Astrocyte of the hippocampus (primary cell): ENCODE data around the gene UQCRHL.
"Not testable (repeated sequence)": the region's sequence is repeated elsewhere in the genome, so short reads cannot be mapped to it uniquely, and the experiment has no call there.

ENCODE experiments used
- DNase-seq: peaks from one replicate; pipeline ENCODE4 v3.0.0; 2011; ENCODE audit warnings: low read depth, low spot score

Gene UQCRHL

DNA sequence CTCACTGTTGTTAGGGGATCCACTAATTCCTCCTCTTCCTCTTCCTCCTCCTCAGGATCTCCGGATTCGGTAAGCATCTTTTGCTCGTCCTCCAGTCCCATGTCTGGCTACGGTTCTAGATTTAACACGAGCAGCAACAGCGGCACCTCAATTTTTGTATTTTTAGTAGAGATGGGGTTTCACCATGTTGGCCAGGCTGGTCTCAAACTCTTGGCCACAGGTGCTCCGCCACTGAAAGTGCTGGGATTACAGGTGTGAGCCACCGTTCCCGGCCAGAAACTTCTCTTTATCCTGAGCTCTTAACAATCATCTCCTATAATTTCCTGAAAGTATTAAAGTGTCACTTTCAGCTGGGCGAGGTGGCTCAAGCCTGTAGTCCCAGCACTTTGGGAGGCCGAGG, at the start of gene UQCRHL:
TSS of gene UQCRHL (minus strand) at position 101 of the 400 bp plus-strand sequence. CDS start at position 101, 0 bp downstream.
- DNase-seq: not testable (repeated sequence)

DNA sequence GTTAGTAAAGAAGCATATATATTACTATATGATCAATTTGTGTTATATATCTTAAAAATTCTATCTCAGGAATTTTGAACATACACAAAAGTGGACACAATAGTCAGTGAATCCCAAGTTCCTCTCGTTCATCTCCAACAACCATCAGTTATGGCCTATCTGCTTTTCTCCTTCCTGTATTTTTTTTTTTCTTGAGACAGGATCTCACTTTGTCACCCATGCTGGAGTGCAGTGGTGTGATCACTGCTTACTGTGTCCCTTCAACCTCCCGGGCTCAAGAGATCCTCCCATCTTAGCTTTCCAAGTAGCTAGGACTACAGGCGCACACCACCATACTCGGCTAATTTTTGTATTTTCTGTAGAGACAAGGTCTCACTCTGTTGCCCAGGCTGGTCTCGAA, 49.4 kb upstream of the UQCRHL start:
- no peak for DNase-seq

DNA sequence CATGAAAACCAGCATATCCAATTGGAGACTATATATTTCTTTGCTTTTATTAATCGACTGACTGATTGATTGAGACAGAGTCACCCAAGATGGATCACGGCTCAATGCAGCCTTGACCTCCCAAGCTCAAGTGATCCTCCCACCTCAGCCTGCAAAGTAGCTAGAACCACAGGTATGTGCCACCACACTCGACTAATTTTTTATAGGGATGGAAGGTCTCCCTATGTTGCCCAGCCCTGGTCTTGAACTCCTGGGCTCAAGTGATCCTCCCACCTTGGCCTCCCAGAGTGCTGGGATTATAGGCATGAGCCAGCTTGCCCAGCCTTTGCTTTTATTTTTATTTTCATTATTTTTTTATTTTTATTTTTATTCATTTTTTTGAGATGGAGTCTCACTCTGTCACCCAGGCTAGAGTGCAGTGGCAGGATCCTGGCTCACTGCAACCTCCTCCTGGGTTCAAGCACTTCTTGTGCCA, 45.4 kb upstream of the UQCRHL start:
- no peak for DNase-seq

DNA sequence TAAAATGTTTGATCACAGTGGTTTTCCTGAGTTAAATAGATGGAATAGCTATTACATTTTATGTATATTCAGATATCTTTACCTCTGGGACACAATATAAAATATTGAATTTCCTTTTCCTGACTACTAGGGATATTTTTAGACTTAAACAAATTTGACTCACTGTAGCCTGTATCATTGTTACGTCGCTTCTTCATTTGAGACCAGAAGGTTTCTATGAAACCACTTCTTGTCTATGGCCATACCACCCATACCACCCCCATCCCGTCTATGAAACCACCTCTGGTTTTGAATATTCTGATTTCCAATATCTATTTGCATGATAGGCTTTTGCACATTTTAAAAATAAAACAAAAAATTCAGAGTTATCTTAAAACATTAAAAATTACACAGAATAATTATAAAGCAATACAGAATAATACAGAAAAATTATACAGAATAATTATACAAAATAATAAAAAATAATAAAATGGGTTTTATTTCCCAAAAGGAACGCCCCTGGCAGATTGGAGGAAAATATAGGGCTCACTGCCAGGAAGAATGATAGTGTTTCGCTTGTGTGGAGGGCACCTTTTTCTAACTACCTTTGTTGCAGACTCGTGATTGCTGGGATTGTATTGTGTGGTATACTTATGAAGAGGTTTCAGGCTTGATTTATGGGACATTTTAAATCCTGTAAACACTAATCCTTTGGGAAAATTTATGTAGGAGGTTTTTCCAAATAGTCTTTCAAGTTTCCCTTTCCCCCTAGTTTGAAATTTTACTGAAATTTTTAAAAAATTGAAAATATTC, 44.8 kb upstream of the UQCRHL start:
- no peak for DNase-seq

DNA sequence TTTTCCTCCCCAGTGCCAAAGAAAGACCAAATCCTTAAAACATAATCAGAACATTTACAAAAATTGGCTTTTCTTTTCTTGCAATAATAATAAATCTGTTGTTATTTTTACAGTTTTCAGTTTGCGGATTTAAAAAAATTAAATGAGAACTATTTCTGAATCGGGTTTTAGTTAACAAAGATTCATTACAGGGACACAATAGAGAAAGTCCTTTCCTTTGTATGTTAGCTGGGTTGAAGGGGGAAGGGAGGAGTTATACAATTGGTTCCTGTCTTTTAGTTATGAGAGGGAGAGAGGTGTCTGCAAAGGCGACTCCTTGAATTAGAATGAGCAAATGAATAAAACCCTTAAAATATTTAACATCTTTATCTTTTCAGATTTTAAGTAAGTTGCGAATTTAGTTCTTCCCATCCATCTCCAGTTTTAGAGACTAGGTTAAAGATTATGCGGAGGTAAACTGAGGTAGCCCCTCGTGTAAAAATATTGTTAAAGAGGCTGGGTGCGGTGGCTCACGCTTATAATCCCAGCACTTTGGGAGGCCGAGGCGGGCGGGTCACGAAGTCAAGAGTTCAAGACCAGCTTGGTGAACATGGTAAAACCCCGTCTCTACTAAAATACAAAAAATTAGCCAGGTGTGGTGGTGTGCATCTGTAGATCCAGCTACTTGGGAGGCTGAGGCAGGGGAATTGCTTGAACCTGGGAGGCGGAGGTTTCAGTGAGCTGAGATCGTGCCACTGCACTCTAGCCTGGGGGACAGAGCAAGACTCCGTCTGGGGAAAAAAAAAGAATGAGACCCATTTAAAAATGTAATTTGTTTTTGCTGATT, 44.0 kb upstream of the UQCRHL start:
- peak; percentile 33 for DNase-seq

DNA sequence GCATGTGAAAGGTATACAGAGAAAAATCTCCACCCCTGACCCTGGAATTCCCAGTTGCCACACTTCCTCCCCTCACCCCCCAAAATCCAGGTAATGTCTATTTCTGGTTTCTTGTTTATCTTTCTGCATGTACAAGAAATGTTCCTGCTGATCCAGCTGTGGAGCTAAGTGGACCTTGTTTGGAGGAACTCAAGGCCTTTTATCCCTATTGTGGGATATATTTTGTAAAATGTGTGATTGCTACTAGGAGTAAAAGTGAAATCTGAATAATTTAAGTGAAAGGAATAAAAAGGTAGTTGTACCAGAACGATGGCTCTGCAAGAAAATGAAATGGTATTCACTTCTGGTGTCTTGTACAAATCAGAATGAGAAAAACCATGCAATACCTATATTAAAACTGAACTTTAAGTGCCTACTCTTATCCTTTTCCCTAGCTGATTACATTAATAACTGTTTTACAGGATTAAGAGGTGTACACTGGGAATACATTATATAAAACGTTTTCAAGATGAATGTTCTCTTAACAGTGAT, 43.1 kb upstream of the UQCRHL start:
- DNase-seq: peak; percentile 14

DNA sequence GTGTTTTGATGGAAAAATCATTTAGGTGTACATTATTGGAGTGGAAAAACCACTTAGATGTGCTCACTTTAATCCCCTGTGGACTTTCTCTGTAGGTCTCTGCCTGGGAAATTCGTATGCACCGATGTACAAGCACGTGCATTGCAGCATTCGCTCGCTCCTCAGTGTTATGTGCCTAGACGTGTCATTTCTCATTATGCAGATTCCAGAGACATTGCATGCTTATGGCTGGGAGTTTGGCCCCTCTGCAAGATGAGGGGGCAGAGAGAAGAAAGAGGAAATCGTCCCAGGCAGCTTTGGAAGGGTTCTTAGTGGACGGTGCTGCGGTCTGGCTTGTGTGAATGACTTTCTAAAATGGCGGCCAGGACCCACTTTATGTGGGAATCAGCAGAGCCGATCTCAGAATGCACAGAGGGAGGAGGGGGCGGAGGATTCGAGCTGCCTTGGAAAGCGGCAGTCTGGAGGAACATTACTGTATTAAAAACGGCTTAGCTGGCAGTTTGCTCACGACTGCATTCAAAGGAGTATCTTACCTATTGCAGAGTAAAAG, 42.4 kb upstream of the UQCRHL start:
- peak; percentile 80 for DNase-seq

DNA sequence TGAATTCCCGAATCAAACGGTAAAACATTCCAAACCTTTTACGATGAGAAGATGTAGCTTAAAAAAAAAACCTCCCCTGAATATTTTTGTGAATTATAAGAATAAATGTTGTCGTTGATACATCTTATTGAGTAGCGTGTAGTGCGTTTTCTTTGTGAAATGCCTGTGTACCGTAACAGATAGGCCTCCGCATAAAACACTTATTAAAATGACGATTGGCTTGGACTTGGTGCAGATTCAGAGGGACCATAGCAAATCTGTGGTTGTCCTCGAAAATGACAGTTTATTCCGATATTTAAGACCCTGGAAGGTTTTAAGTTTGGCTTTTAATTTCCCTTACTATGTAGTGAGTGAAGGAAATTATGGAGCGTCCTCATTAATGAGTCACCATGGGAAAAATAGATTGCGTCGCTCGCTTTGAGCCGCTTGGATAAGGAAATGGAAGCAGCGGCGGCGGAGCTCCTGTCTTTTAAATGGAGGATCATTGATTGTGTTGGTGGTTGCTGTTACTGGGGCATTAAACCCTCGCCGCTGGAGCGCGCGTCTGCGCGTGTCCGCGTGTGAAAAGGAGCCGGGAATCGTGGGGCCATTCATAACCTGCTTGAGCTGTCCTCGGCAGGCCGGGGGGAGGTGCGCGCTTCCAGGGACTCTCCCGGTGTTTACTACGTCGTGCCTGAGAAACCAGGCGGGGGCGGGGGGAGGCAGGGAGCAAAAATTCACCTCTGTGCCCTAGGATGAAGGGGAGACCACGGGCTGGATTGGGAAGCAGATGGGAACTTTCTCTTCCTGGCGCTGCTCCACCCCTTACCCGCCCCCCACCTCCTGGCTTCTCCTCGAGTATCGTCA, 41.7 kb upstream of the UQCRHL start:
- peak; percentile 93 for DNase-seq

DNA sequence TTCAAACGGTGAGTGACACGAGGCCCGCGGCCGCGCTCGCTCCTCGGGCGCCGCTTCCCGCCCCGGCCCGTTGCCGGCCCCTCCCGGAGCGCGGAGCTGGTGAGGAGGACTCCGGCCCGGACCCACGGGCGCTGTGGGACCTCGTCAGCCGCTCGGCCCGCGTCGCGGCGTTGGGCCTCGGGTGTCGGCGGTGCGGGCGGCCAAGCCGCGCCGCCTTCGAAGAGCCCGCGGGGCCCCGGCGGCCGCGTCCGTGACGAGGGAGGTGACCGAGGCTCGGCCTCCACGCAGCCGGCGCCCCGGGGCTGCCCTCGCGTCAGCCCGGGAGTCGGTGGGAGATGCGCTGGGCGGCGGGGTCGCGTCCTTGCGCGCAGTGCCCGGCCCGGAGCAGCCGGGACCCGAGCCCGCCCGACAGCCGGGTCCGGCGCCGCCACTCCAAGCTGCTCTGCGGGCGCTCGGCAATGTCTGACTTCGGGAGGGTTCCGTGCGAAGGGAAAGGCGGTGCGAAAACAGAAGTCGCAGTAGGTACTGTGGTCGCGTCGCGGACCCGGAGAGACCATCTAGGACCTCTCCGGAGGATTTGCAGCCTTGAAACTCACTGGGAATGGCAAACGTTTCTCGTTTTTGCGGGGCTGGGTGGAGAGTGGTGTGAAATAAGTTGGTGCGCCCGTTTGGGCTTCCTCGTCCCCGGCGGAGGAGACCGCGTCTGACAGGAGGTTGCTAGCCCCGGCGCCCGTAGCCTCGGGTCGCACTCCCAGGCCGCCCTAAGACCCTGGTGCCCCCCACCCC, 40.9 kb upstream of the UQCRHL start:
- DNase-seq: peak; percentile 70

DNA sequence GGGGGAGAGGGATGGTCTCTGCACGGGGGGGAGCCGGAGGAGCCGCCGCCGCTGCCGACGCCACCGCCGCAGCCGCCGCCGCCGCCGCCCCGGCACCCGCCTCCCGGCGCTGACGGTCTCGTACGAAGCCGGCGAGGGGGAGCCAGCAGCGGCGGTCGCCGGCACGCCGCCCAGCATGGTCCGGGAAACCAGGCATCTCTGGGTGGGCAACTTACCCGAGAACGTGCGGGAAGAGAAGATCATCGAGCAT, 40.4 kb upstream of the UQCRHL start:
- DNase-seq: no peak

DNA sequence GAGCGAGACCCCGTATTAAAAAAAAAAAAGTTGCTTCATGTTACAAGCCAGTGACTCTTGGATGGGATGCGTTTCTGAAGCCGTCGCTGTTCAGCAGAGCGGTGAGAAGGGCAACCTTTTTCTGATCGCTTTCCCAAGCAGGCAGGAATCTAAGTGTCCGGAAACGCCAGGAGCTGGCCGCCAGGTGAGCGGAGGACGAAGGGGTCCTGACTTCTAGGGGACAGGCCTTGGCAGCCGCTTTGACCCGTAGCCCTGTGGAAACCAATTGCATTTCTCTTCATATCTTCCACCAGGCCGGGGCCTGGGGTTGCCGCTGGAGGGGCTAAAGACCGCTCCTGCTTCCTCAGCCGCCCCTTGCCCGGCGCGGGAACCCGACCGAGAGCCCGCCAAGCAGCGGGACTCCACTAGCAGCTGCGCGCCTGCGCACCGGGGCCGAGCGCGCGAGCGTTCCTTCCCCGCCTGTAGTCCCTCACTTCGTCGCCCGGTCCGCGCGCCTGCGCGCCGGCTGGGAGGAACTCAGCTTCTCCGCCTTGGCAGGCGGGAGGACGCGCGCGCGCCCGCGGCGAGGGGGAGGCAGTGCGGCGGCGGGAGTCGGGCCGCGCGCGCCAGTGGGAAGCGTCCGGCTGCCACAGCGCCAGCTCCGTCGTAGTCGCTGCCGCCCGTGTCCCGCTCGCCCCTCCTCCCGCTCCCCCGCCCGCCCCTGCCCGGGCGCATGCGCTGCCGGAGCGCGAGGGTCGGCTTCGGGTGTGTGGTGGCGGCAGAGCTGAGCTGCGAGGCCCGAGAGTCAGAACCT, 39.8 kb upstream of the UQCRHL start, which contains the start of gene SPEN:
TSS of gene SPEN (plus strand) at position 608 of the 793 bp plus-strand sequence. CDS start 361 bp downstream, outside the sequence.
- peak; percentile 100 for DNase-seq

DNA sequence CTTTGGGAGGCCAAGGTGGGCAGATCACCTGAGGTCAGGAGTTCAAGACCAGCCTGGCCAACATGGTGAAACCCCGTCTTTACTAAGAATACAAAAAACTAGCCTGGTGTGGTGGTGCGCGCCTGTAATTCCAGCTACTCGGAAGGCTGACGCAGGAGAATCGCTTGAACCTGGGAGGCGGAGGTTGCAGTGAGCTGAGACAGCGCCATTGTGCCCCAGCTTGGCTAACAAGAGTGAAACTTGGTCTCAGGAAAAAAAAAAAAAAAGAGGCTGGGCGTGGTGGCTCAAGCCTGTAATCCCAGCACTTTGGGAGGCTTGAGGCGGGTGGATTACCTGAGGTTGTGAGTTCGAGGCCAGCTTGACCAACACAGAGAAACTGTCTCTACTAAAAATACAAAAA, 38.6 kb upstream of the UQCRHL start:
- not testable (repeated sequence) for DNase-seq

DNA sequence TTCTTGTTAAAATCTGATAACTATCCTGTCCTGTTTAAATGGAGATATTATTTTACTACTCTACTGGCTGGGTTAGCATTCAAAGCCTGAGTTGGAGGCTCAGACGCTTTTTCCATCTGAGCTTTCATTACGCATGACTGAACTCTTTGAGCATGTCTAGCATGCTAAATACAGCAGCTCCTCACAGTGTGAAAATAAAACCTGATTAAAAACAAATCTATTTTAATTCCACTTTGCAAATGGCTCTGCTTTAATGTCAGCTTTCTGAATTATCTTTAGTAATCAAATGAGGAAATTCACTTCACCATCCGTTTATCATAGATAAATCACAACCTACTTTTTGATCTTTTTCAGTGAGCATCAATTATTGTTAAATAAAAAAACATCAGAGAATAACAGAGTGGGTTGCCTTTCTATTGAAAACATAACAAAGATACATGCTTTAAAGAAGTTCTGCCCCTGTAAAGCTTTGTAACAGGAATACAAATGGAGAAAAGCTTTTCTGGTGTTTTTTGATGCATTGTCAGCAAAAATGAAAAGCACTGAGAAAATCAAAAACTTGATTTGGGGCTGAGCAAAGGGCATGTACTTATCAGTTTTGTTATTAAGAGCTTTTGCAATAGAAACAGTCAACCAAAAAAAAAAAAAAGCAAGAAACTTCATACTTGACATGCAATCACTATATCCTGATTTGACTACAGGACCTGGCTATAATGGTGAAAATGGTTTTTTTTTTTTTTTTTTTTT, 36.5 kb upstream of the UQCRHL start:
- peak; percentile 88 for DNase-seq

DNA sequence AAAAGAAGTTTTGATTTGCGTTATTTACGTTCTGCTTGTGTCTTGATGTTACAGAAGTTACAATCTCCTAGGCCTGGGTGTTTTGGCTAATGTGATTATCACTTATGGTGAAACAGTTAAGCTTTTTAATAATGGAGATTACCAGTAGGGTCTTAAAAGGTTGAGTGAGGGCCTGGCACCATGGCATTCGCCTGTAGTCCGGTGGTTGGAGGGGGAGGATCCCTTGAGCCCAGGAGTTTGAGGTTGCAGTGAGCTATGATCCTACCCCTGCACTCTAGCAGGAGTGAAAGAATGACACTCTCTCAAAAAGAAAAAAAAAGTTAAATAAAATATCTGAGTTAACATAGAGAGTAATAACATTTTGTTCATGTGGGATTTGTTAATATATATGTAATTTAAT, 31.3 kb upstream of the UQCRHL start:
- no peak for DNase-seq

DNA sequence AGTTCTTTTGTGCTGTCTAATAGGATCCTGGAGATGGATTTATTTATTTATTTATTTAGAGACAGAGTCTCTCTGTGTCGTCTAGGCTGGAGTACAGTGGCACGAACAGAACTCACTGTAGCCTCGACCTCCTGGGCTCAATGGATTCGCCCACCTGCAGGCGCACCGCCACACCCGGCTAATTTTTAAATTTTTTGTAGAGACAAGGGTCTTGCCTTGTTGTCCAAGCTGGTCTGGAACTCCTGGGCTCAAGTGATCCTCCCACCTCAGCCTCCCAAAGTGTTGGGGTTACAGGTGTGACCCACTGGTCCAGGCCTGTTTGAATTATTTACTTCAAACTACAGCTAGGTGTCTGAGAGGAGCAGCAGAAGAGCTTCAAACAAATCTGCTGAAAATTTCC, 30.5 kb upstream of the UQCRHL start:
- DNase-seq: no peak

DNA sequence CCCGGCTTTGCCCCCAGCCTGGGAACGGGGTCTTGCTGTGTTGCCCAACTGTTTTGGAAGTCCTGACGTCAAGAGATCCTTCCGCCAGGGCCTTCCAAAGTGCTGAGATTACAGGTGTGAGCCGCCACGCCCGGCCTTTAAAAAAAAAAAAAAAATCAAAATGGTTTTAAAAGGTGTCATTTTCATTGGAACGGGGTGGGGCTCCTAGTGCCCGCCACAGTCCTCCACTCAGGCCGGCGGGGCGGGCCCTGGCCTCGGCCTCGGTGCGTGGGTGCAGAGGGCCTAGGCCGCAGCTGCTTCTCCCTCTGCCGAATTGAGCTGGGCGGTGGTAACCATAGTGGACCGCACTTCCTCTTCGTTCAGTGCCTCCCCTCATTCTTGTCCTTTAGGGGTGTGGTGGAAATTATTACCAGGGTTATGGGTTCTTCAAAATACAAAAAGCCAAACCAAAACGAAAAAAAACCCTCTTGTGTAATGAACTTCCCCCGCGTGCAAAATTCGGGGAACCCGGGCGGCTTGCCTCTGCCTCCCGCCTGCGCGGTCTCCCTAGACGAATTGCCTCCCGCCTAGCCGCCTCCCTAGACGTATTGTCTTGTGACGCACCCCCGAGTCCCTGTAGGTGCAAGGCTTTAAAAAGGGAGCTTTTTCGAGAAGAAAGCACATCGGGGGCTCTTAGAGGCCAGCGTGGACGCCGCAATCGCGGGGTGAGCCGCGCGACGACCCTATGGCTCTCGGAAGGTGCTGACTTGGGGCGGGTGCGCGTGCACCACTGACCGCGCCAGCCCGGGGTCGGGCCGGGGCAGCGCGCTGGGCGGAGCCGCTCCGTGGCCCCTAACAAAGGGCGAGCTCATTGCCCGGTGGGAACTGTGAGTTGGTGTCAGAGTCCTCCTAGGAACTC, 29.6 kb upstream of the UQCRHL start:
- no peak for DNase-seq

DNA sequence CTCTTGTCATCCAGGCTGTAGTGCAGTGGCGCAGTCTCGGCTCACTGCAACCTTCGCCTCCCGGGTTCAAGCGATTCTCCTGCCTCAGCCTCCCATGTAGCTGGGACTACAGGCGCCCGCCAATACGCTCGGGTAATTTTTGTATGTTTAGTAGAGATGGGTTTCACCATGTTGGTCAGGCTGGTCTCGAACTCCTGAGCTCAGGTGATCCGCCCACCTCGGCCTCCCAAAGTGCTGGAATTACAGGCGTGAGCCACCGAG, 29.0 kb upstream of the UQCRHL start:
- DNase-seq: not testable (repeated sequence)
